BLaER1 (cell line): ENCODE measurements around the gene FUT8.
"Not testable (repeated sequence)": the region's sequence is repeated elsewhere in the genome, so short reads cannot be mapped to it uniquely, and the experiment has no call there.

Experiments
- H3K27ac ChIP-seq: shearing (Covaris generic); formaldehyde crosslinking; 2 replicates; pipeline ENCODE4 v1.8.1; 2022
- H3K27me3 ChIP-seq: shearing (Covaris generic); formaldehyde crosslinking; 2 replicates; pipeline ENCODE4 v1.8.1; 2022
- H3K36me3 ChIP-seq: shearing (Covaris generic); formaldehyde crosslinking; 2 replicates; pipeline ENCODE4 v1.8.1; 2022
- H3K4me1 ChIP-seq: shearing (Covaris generic); formaldehyde crosslinking; 2 replicates; pipeline ENCODE4 v1.8.1; 2022
- H3K4me2 ChIP-seq: shearing (Covaris generic); formaldehyde crosslinking; 2 replicates; pipeline ENCODE4 v1.8.1; 2022
- H3K4me3 ChIP-seq: shearing (Covaris generic); formaldehyde crosslinking; 2 replicates; pipeline ENCODE4 v1.8.1; 2022
- H3K9ac ChIP-seq: shearing (Covaris generic); formaldehyde crosslinking; 2 replicates; pipeline ENCODE4 v1.8.1; 2022
- H3K9me3 ChIP-seq: shearing (Covaris generic); formaldehyde crosslinking; 2 replicates; pipeline ENCODE4 v1.8.1; 2022
- H4K20me1 ChIP-seq: shearing (Covaris generic); formaldehyde crosslinking; 2 replicates; pipeline ENCODE4 v1.8.1; 2022
- Cebpa-rat ChIP-seq: shearing (Covaris generic); IDR thresholded peaks from 2 replicates; pipeline ENCODE4 v1.8.1; 2022

FUT8 gene

GRCh38 chr14:65414961-65415589, 2.5 kb downstream of the FUT8 start:
- no peak overlapping the region for H3K9ac ChIP-seq
- H3K36me3 ChIP-seq, result no peaks in the 10 kb centered on the region
- H3K4me1 ChIP-seq, result peaks cover 14% of the 10 kb centered on the region
- no peak overlapping the region for H3K27ac ChIP-seq
- no peak for TF ChIP-seq Cebpa-rat
- H3K4me2 ChIP-seq, result peak overlapping the region; percentile 86; the same call in 1 of the 2 replicates
- no peak overlapping the region for H3K4me3 ChIP-seq
- H4K20me1 ChIP-seq, result peaks cover 53% of the 10 kb centered on the region
- no peaks in the 10 kb centered on the region for H3K9me3 ChIP-seq
- H3K27me3 ChIP-seq, result no peaks in the 10 kb centered on the region

DNA sequence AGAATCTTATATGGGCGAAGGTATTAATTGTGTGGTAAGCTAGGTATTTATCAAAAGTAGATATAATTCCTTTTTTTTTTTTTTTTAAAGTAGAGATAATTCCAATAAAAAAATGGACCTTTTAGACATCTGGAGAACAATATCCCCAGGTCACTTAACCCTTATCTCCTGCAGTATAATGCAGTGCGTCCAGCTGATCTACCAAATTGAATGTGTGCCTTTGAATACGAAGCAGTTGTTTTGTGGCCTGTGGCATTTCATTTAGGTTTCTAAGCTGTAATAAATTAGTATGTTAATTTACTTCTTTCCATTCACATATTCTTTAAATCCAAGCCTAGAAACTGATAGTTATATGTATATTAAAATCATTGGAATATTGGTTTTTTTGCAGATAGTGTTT, 3.1 kb downstream of the FUT8 start:
- Histone ChIP-seq H3K27me3 (no peaks in the 10 kb centered on the region), H3K27ac (no peak overlapping the region), H3K9ac (no peak overlapping the region), H3K9me3 (no peaks in the 10 kb centered on the region), H3K36me3 (no peaks in the 10 kb centered on the region), H4K20me1 (peaks cover 53% of the 10 kb centered on the region), H3K4me1 (peaks cover 14% of the 10 kb centered on the region), H3K4me3 (no peak overlapping the region), H3K4me2 (no peak overlapping the region)
- TF ChIP-seq Cebpa-rat, result no peak

- Histone ChIP-seq H3K4me1 (peaks cover 2% of the 10 kb centered on the region), H3K9ac (no peak overlapping the region), H4K20me1 (peaks cover 42% of the 10 kb centered on the region), H3K27me3 (no peaks in the 10 kb centered on the region), H3K9me3 (no peaks in the 10 kb centered on the region), H3K27ac (no peak overlapping the region), H3K4me3 (no peak overlapping the region), H3K36me3 (no peaks in the 10 kb centered on the region), H3K4me2 (no peak overlapping the region)
- no peak for TF ChIP-seq Cebpa-rat
These were observed 7.2 kb downstream of the FUT8 start for GRCh38 chr14:65419593-65420252.

- TF ChIP-seq Cebpa-rat, result no peak
- H3K27me3 ChIP-seq, result no peaks in the 10 kb centered on the region
- no peak overlapping the region for H3K4me3 ChIP-seq
- H3K9me3 ChIP-seq, result no peaks in the 10 kb centered on the region
- H3K36me3 ChIP-seq, result no peaks in the 10 kb centered on the region
- peaks cover 29% of the 10 kb centered on the region; the same call in 1 of the 2 replicates for H4K20me1 ChIP-seq
- H3K4me2 ChIP-seq, result no peak overlapping the region
- no peak overlapping the region for H3K27ac ChIP-seq
- H3K4me1 ChIP-seq, result no peaks in the 10 kb centered on the region
- H3K9ac ChIP-seq, result no peak overlapping the region
These were observed 8.9 kb downstream of the FUT8 start for GRCh38 chr14:65421201-65421981.

DNA sequence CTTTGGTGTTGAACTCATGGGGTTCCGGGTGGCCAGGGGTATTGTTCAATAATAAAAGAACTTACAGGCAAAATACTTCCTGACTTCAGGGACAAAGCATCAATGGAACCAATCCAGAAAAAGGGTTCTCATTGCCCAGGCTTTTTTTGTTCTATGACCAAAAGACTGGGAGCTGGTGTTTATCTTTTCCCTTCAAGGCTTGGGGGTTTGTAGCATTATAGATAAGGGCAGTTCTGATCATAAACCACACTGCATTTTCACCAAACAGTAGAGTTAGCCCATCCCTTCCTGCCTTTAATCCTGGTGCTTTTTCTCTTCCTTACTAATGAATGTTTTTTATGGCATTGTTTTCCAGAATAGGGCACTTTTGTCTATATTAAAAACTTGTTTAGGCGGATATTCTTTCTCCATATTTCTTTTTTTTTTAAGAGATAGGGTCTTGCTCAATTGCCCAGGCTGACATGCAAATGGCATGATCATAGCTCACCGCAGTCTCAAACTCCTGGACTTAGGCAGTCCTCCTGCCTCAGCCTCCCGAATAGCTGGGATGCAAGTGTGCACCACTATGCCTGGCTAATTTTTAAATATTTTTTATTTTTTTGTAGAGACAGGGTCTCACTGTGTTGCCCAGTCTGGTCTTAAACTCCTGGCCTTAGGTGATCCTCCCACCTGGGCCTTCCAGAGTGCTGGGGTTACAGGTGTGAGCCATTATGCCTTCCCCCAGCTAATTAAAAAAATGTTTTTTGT, 9.7 kb downstream of the FUT8 start:
- no peak overlapping the region for H3K4me2 ChIP-seq

GRCh38 chr14:65423982-65424381, 11.5 kb downstream of the FUT8 start:
- peaks cover 6% of the 10 kb centered on the region; the same call in 1 of the 2 replicates for H4K20me1 ChIP-seq
- H3K4me3 ChIP-seq, result no peak overlapping the region
- 0 out of 2 replicates have a peak, but pooled peaks cover 6% of the 10 kb centered on the region for H3K36me3 ChIP-seq
- H3K4me1 ChIP-seq, result no peaks in the 10 kb centered on the region
- H3K27me3 ChIP-seq, result no peaks in the 10 kb centered on the region
- H3K9ac ChIP-seq, result no peak overlapping the region
- H3K9me3 ChIP-seq, result no peaks in the 10 kb centered on the region
- H3K4me2 ChIP-seq, result no peak overlapping the region
- TF ChIP-seq Cebpa-rat, result no peak
- no peak overlapping the region for H3K27ac ChIP-seq

More for the DNA sequence above, 9.7 kb downstream of the FUT8 start:
- no peak overlapping the region for H3K9ac ChIP-seq
- H3K9me3 ChIP-seq, result no peaks in the 10 kb centered on the region
- peaks cover 21% of the 10 kb centered on the region; the same call in 1 of the 2 replicates for H4K20me1 ChIP-seq
- no peak overlapping the region for H3K27ac ChIP-seq
- H3K27me3 ChIP-seq, result no peaks in the 10 kb centered on the region
- no peak overlapping the region for H3K4me3 ChIP-seq
- H3K36me3 ChIP-seq, result 0 out of 2 replicates have a peak, but pooled peaks cover 6% of the 10 kb centered on the region
- TF ChIP-seq Cebpa-rat, result no peak
- no peaks in the 10 kb centered on the region for H3K4me1 ChIP-seq

- H3K4me2 ChIP-seq, result no peak overlapping the region
- no peak overlapping the region for H3K9ac ChIP-seq
- H3K4me1 ChIP-seq, result no peaks in the 10 kb centered on the region
- no peak overlapping the region for H3K4me3 ChIP-seq
- no peaks in the 10 kb centered on the region for H3K27me3 ChIP-seq
- H3K36me3 ChIP-seq, result 0 out of 2 replicates have a peak, but pooled peaks cover 6% of the 10 kb centered on the region
- H3K27ac ChIP-seq, result no peak overlapping the region
- no peak for TF ChIP-seq Cebpa-rat
- peaks cover 6% of the 10 kb centered on the region; the same call in 1 of the 2 replicates for H4K20me1 ChIP-seq
- H3K9me3 ChIP-seq, result no peaks in the 10 kb centered on the region
These were observed 12.0 kb downstream of the FUT8 start for GRCh38 chr14:65424531-65424930.

GRCh38 chr14:65425885-65426284, 13.4 kb downstream of the FUT8 start:
- Histone ChIP-seq H3K27me3 (no peaks in the 10 kb centered on the region), H4K20me1 (peaks cover 6% of the 10 kb centered on the region; the same call in 1 of the 2 replicates), H3K4me3 (no peak overlapping the region), H3K9ac (no peak overlapping the region), H3K27ac (no peak overlapping the region), H3K4me2 (no peak overlapping the region), H3K36me3 (0 out of 2 replicates have a peak, but pooled peaks cover 6% of the 10 kb centered on the region), H3K9me3 (no peaks in the 10 kb centered on the region), H3K4me1 (no peaks in the 10 kb centered on the region)
- no peak for TF ChIP-seq Cebpa-rat

- H3K4me2 ChIP-seq, H3K9me3 ChIP-seq, H3K9ac ChIP-seq, H3K27ac ChIP-seq, H3K4me1 ChIP-seq, H4K20me1 ChIP-seq, H3K36me3 ChIP-seq, H3K4me3 ChIP-seq, H3K27me3 ChIP-seq: not testable (repeated sequence)
These were observed 14.4 kb downstream of the FUT8 start for GRCh38 chr14:65426902-65427301.
